HEK293 (cell line): Measurements from ENCODE around the gene ARTN.

Experiments used
- ZBTB1 ChIP-seq: fragments of 450-650 bp; formaldehyde crosslinking; IDR thresholded peaks from 2 replicates; pipeline ENCODE4 v1.5.1; 2016; ENCODE audit warnings: missing biosample characterization, missing genetic modification characterization
- ZBTB21 ChIP-seq: fragments of 450-650 bp; formaldehyde crosslinking; IDR thresholded peaks from 2 replicates; pipeline ENCODE4 v1.5.1; 2017; ENCODE audit warnings: missing biosample characterization, missing genetic modification characterization
- ZNF112 ChIP-seq: fragments of 450-650 bp; formaldehyde crosslinking; IDR thresholded peaks from 2 replicates; pipeline ENCODE4 v1.5.0; 2017; ENCODE audit warnings: missing biosample characterization, missing genetic modification characterization
- ZNF121 ChIP-seq: fragments of 450-650 bp; formaldehyde crosslinking; IDR thresholded peaks from 2 replicates; pipeline ENCODE4 v1.5.1; 2016; ENCODE audit warnings: missing biosample characterization, missing genetic modification characterization
- ZNF138 ChIP-seq: fragments of 450-650 bp; formaldehyde crosslinking; IDR thresholded peaks from 2 replicates; pipeline ENCODE4 v1.5.1; 2016; ENCODE audit warnings: missing biosample characterization, missing genetic modification characterization, borderline replicate concordance
- ZNF140 ChIP-seq: fragments of 450-650 bp; formaldehyde crosslinking; IDR thresholded peaks from 2 replicates; pipeline ENCODE4 v1.5.1; 2016; ENCODE audit warnings: missing biosample characterization, missing genetic modification characterization
- ZNF19 ChIP-seq: fragments of 450-650 bp; formaldehyde crosslinking; IDR thresholded peaks from 2 replicates; pipeline ENCODE4; 2016; ENCODE audit warnings: missing biosample characterization, missing genetic modification characterization, low read depth
- ZNF211 ChIP-seq: fragments of 450-650 bp; formaldehyde crosslinking; IDR thresholded peaks from 2 replicates; pipeline ENCODE4 v1.5.1; 2016; ENCODE audit warnings: low read depth, missing biosample characterization, missing genetic modification characterization
- ZNF558 ChIP-seq: fragments of 450-650 bp; formaldehyde crosslinking; IDR thresholded peaks from 2 replicates; pipeline ENCODE4 v1.5.1; 2016; ENCODE audit warnings: missing biosample characterization, missing genetic modification characterization
- ZNF707 ChIP-seq: fragments of 450-650 bp; formaldehyde crosslinking; IDR thresholded peaks from 2 replicates; pipeline ENCODE4 v1.5.1; 2016; ENCODE audit warnings: missing biosample characterization, missing genetic modification characterization
- ZNF747 ChIP-seq: fragments of 450-650 bp; formaldehyde crosslinking; IDR thresholded peaks from 2 replicates; pipeline ENCODE4 v1.5.1; 2016; ENCODE audit warnings: missing biosample characterization, missing genetic modification characterization
- ZNF785 ChIP-seq: fragments of 450-650 bp; formaldehyde crosslinking; IDR thresholded peaks from 2 replicates; pipeline ENCODE4 v1.5.1; 2016; ENCODE audit warnings: missing biosample characterization, missing genetic modification characterization
- ZNF792 ChIP-seq: fragments of 450-650 bp; formaldehyde crosslinking; IDR thresholded peaks from 2 replicates; pipeline ENCODE4 v1.5.1; 2016; ENCODE audit warnings: missing biosample characterization, missing genetic modification characterization
- ZSCAN16 ChIP-seq: fragments of 450-650 bp; formaldehyde crosslinking; IDR thresholded peaks from 2 replicates; pipeline ENCODE4 v1.5.1; 2016; ENCODE audit warnings: missing biosample characterization, missing genetic modification characterization
- TF ChIP-seq, protein P1 (sequence below): fragments of 450-650 bp; formaldehyde crosslinking; IDR thresholded peaks from 2 replicates; pipeline ENCODE4 v1.5.1; 2016; ENCODE audit warnings: missing biosample characterization, missing genetic modification characterization
- TF ChIP-seq, protein P2 (sequence below): fragments of 450-650 bp; formaldehyde crosslinking; IDR thresholded peaks from 2 replicates; pipeline ENCODE4 v1.5.1; 2017; ENCODE audit warnings: missing biosample characterization, missing genetic modification characterization
- TF ChIP-seq, protein P3 (sequence below): fragments of 450-650 bp; formaldehyde crosslinking; IDR thresholded peaks from 2 replicates; pipeline ENCODE4 v1.5.1; 2016; ENCODE audit warnings: missing biosample characterization, missing genetic modification characterization
- TF ChIP-seq, protein P4 (sequence below): fragments of 450-650 bp; formaldehyde crosslinking; IDR thresholded peaks from 2 replicates; pipeline ENCODE4 v1.5.1; 2016; ENCODE audit warnings: missing biosample characterization, missing genetic modification characterization
- TF ChIP-seq, protein P5 (sequence below): fragments of 450-650 bp; formaldehyde crosslinking; IDR thresholded peaks from 2 replicates; pipeline ENCODE4 v1.5.1; 2016; ENCODE audit warnings: missing biosample characterization, missing genetic modification characterization
- TF ChIP-seq, protein P6 (sequence below): fragments of 450-650 bp; formaldehyde crosslinking; IDR thresholded peaks from 2 replicates; pipeline ENCODE4 v1.5.1; 2017; ENCODE audit warnings: missing biosample characterization, missing genetic modification characterization
- TF ChIP-seq, protein P7 (sequence below): fragments of 450-650 bp; formaldehyde crosslinking; IDR thresholded peaks from 2 replicates; pipeline ENCODE4 v1.5.1; 2016; ENCODE audit warnings: missing biosample characterization, missing genetic modification characterization

The ARTN gene

DNA sequence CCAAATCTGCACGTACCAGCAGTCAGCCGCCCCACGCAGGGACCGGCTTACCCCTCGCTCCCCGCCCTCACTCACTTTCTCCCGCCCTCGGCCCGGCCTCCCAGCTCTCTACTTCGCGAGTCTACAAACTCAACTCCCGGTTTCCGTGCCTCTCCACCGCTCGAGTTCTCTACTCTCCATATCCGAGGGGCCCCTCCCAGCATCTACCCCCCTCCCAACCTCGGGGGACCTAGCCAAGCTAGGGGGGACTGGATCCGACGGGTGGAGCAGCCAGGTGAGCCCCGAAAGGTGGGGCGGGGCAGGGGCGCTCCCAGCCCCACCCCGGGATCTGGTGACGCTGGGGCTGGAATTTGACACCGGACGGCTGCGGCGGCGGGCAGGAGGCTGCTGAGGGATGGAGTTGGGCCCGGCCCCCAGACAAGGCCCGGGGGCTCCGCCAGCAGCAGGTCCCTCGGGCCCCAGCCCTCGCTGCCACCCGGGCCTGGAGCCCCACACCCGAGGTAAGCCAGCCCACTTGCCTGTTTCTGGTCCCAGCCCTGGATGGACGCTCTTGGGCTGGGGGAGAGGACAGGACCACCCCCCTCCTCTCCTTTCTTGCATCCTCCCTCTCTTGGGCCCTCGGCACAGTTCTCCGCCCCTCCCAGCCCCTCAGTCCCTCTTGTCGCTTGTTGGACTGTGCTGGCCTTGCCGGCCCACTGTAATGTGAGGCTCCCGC lies at the start of gene ARTN (continued):
- TF ChIP-seq, protein P1, sequence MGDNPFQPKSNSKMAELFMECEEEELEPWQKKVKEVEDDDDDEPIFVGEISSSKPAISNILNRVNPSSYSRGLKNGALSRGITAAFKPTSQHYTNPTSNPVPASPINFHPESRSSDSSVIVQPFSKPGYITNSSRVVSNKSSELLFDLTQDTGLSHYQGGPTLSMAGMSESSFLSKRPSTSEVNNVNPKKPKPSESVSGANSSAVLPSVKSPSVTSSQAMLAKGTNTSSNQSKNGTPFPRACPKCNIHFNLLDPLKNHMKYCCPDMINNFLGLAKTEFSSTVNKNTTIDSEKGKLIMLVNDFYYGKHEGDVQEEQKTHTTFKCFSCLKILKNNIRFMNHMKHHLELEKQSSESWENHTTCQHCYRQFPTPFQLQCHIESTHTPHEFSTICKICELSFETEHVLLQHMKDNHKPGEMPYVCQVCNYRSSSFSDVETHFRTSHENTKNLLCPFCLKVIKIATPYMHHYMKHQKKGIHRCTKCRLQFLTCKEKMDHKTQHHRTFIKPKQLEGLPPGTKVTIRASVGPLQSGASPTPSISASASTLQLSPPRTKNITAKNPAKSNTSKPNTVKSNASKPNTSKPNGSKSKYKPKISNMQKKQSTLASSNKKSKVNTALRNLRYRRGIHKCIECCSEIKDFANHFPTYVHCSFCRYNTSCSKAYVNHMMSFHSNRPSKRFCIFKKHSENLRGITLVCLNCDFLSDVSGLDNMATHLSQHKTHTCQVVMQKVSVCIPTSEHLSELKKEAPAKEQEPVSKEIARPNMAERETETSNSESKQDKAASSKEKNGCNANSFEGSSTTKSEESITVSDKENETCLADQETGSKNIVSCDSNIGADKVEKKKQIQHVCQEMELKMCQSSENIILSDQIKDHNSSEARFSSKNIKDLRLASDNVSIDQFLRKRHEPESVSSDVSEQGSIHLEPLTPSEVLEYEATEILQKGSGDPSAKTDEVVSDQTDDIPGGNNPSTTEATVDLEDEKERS (tag by site-specific recombination): no peak
- no peak for TF ChIP-seq ZNF558
- no peak for TF ChIP-seq ZNF112 (tag by site-specific recombination)
- no peak for TF ChIP-seq ZNF140
- TF ChIP-seq ZNF121: no peak
- TF ChIP-seq, protein P2, sequence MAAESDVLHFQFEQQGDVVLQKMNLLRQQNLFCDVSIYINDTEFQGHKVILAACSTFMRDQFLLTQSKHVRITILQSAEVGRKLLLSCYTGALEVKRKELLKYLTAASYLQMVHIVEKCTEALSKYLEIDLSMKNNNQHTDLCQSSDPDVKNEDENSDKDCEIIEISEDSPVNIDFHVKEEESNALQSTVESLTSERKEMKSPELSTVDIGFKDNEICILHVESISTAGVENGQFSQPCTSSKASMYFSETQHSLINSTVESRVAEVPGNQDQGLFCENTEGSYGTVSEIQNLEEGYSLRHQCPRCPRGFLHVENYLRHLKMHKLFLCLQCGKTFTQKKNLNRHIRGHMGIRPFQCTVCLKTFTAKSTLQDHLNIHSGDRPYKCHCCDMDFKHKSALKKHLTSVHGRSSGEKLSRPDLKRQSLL: no peak
- no peak for TF ChIP-seq ZNF138
- TF ChIP-seq ZNF792: no peak
- TF ChIP-seq, protein P3, sequence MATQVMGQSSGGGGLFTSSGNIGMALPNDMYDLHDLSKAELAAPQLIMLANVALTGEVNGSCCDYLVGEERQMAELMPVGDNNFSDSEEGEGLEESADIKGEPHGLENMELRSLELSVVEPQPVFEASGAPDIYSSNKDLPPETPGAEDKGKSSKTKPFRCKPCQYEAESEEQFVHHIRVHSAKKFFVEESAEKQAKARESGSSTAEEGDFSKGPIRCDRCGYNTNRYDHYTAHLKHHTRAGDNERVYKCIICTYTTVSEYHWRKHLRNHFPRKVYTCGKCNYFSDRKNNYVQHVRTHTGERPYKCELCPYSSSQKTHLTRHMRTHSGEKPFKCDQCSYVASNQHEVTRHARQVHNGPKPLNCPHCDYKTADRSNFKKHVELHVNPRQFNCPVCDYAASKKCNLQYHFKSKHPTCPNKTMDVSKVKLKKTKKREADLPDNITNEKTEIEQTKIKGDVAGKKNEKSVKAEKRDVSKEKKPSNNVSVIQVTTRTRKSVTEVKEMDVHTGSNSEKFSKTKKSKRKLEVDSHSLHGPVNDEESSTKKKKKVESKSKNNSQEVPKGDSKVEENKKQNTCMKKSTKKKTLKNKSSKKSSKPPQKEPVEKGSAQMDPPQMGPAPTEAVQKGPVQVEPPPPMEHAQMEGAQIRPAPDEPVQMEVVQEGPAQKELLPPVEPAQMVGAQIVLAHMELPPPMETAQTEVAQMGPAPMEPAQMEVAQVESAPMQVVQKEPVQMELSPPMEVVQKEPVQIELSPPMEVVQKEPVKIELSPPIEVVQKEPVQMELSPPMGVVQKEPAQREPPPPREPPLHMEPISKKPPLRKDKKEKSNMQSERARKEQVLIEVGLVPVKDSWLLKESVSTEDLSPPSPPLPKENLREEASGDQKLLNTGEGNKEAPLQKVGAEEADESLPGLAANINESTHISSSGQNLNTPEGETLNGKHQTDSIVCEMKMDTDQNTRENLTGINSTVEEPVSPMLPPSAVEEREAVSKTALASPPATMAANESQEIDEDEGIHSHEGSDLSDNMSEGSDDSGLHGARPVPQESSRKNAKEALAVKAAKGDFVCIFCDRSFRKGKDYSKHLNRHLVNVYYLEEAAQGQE (tag by site-specific recombination): no peak
- TF ChIP-seq, protein P4, sequence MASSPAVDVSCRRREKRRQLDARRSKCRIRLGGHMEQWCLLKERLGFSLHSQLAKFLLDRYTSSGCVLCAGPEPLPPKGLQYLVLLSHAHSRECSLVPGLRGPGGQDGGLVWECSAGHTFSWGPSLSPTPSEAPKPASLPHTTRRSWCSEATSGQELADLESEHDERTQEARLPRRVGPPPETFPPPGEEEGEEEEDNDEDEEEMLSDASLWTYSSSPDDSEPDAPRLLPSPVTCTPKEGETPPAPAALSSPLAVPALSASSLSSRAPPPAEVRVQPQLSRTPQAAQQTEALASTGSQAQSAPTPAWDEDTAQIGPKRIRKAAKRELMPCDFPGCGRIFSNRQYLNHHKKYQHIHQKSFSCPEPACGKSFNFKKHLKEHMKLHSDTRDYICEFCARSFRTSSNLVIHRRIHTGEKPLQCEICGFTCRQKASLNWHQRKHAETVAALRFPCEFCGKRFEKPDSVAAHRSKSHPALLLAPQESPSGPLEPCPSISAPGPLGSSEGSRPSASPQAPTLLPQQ: peak; percentile 57
- no peak for TF ChIP-seq ZBTB21
- no peak for TF ChIP-seq ZNF747
- no peak for TF ChIP-seq ZNF785 (tag by site-specific recombination)
- TF ChIP-seq, protein P5, sequence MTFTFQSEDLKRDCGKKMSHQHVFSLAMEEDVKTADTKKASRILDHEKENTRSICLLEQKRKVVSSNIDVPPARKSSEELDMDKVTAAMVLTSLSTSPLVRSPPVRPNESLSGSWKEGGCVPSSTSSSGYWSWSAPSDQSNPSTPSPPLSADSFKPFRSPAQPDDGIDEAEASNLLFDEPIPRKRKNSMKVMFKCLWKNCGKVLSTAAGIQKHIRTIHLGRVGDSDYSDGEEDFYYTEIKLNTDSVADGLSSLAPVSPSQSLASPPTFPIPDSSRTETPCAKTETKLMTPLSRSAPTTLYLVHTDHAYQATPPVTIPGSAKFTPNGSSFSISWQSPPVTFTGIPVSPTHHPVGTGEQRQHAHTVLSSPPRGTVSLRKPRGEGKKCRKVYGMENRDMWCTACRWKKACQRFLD (tag by site-specific recombination): no peak
- TF ChIP-seq ZSCAN16 (tag by site-specific recombination): no peak
- TF ChIP-seq ZBTB1 (tag by site-specific recombination): no peak
- TF ChIP-seq ZNF707 (tag by site-specific recombination): no peak
- no peak for TF ChIP-seq ZNF19 (tag by site-specific recombination)
- TF ChIP-seq, protein P6, sequence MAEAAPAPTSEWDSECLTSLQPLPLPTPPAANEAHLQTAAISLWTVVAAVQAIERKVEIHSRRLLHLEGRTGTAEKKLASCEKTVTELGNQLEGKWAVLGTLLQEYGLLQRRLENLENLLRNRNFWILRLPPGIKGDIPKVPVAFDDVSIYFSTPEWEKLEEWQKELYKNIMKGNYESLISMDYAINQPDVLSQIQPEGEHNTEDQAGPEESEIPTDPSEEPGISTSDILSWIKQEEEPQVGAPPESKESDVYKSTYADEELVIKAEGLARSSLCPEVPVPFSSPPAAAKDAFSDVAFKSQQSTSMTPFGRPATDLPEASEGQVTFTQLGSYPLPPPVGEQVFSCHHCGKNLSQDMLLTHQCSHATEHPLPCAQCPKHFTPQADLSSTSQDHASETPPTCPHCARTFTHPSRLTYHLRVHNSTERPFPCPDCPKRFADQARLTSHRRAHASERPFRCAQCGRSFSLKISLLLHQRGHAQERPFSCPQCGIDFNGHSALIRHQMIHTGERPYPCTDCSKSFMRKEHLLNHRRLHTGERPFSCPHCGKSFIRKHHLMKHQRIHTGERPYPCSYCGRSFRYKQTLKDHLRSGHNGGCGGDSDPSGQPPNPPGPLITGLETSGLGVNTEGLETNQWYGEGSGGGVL (tag by site-specific recombination): peak; percentile 45; the same call in 1 of the 2 replicates
- no peak for TF ChIP-seq ZNF211
- TF ChIP-seq, protein P7, sequence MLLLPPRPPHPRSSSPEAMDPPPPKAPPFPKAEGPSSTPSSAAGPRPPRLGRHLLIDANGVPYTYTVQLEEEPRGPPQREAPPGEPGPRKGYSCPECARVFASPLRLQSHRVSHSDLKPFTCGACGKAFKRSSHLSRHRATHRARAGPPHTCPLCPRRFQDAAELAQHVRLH (tag by site-specific recombination): no peak
